Activated CD8-positive, alpha-beta memory T cell treated with anti-CD3 and anti-CD28 coated beads, Interleukin-2, amount 10 ng/mL, durations not matched to agents 7 days and 5 days (primary cell): ENCODE results near the gene SSBP3. TPM values are rescaled to one million over a fixed set of nuclear protein-coding genes. Genes with fewer than 3 reads are reported as not detected.

Experiments
- ATAC-seq: fragments of 150-1000 bp; cut with Tn5 transposase; one replicate; pipeline ENCODE4 v1.10.0; 2021; ENCODE audit warnings: moderate library complexity
- CTCF ChIA-PET: fragments of 350-600 bp; sonication (Branson Sonifier 250); formaldehyde crosslinking; loops from one replicate; lab custom pipeline; 2021; ENCODE audit warnings: antibody characterized with exemption; lab: Charles Lee
- DNase-seq: peaks from one replicate; pipeline ENCODE4 v3.0.0-alpha.2; 2020
- H3K27ac Mint-ChIP-seq: one replicate; pipeline ENCODE4 v1.8.0; 2021; ENCODE audit warnings: mild to moderate bottlenecking, mixed read lengths
- H3K27me3 Mint-ChIP-seq: one replicate; pipeline ENCODE4 v1.8.0; 2021; ENCODE audit warnings: mixed read lengths
- H3K36me3 Mint-ChIP-seq: one replicate; pipeline ENCODE4 v1.8.0; 2021; ENCODE audit warnings: mild to moderate bottlenecking, mixed read lengths
- H3K4me1 Mint-ChIP-seq: one replicate; pipeline ENCODE4 v1.8.0; 2021; ENCODE audit warnings: mixed read lengths
- H3K4me3 Mint-ChIP-seq: one replicate; pipeline ENCODE4 v1.8.0; 2021; ENCODE audit warnings: mild to moderate bottlenecking, moderate library complexity, mixed read lengths
- H3K9me3 Mint-ChIP-seq: one replicate; pipeline ENCODE4 v1.8.0; 2022; ENCODE audit warnings: low read depth, mixed read lengths
- total RNA-seq, 2 experiments: library from RNA; stranded (reverse); gene quantifications; one replicate each; pipeline ENCODE4 v1.2.3, GENCODE V29; 2021

The SSBP3 gene
- total RNA-seq, 2 experiments from 2014 or later: 88.7 to 116 TPM

DNA sequence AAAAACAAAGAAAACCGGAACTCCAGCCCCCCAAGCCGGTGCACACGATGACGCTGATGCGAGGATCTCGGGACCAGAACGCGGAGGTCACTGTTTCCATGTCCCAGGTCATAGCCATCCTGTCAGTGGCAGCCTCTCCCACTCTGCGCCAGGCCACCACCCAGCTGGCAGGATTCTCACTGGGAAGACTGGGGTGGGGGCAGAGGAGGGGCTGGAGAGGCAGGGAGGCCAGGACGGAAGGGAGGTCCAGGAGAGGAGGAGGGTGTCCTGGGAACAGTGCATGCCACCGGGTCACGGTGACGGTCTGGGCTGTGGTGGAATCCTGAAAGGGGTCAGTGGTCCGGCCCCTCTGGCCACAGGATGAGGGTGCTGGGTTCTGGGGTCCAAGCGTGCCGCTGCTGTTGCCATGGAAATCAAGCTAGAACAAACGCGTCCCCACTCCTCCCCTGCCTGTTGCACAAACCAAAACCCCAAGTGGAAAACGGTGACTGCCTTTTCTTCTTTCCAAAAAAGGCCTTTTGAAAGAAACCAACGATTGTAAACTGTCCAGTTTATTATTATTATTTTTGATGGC is 180.1 kb downstream of the SSBP3 start:
- Mint-ChIP-seq H3K36me3 (peaks cover 11% of the 10 kb centered on the region), H3K4me1 (peaks cover 30% of the 10 kb centered on the region), H3K4me3 (no peak overlapping the region), H3K9me3 (no peaks in the 10 kb centered on the region), H3K27me3 (no peaks in the 10 kb centered on the region), H3K27ac (no peak overlapping the region)
- no peak for DNase-seq
- CTCF ChIA-PET: no interaction called here
- no peak for ATAC-seq

GRCh38 chr1:54225378-54225777 is 180.8 kb downstream of the SSBP3 start:
- no peaks in the 10 kb centered on the region for H3K9me3 Mint-ChIP-seq
- DNase-seq (no peak), ATAC-seq (no peak)
- no peak overlapping the region for H3K27ac Mint-ChIP-seq
- CTCF ChIA-PET: no interaction called here
- peaks cover 7% of the 10 kb centered on the region for H3K36me3 Mint-ChIP-seq
- no peak overlapping the region for H3K4me3 Mint-ChIP-seq
- H3K4me1 Mint-ChIP-seq: peaks cover 23% of the 10 kb centered on the region
- H3K27me3 Mint-ChIP-seq: no peaks in the 10 kb centered on the region

DNA sequence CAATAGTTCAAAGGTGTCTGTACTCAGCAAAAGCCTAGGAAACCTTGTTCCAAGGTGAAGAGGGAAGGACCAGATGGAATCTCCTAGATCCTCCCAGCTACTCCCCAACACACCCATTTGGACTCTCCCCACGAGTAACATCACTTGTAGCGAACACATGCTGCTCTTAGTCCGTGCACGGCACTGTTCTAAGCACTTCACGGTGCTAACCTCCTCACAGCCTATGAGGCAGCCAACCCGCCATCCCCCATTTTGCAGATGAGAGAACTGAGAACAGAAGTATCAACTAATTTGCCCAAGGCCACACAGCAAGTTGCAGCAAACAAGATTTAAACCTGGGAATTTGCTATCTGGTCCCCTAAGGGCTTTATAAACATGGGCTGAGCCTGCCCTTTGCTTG is 182.0 kb downstream of the SSBP3 start:
- Mint-ChIP-seq H3K4me3 (no peak overlapping the region), H3K27me3 (no peaks in the 10 kb centered on the region), H3K9me3 (no peaks in the 10 kb centered on the region), H3K27ac (no peak overlapping the region), H3K36me3 (peaks cover 7% of the 10 kb centered on the region), H3K4me1 (peaks cover 14% of the 10 kb centered on the region)
- ATAC-seq (no peak), DNase-seq (no peak)
- CTCF ChIA-PET: no interaction called here

DNA sequence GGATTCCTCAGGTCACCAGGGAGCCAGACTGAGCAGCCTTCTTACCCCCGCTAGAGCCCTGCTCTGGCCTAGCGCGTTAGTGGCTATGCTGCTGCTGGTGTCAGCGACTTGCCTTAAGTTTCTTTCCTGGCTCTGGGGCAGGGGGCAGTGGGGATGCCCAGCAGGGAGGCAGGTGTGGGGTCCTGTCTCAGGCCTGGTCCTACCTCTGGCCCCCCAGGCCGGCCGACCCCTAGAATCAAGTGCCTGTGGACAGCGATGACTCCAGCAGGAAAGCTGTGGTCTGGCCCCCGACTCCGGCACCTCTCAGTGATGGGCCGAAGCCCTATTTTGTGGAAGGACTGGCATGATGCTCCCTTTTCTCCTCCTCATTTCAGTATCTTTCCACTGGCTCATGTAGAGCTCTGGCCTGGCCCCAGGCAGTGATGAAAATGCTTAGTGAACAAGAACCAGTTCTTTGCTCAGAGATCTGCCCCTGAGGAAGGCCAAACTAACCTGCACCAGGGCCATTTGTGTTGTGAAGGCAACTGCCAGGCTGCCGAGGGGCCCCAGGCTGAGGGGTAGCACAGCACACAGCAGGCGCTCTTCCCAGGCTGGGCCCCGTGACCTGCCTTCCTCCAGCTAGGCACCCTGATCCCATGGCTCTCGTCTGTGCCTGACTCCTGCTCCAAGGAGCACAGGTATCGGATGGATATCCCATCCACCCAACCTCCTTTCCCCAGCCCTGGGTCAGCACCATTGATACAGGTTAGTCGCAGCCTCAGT is 182.6 kb downstream of the SSBP3 start:
- no peak for ATAC-seq
- CTCF ChIA-PET: no interaction called here
- Mint-ChIP-seq H3K27me3 (no peaks in the 10 kb centered on the region), H3K4me3 (no peak overlapping the region), H3K27ac (no peak overlapping the region), H3K9me3 (no peaks in the 10 kb centered on the region), H3K36me3 (peaks cover 8% of the 10 kb centered on the region), H3K4me1 (peaks cover 12% of the 10 kb centered on the region)
- DNase-seq: no peak

- ATAC-seq (no peak), DNase-seq (no peak)
- Mint-ChIP-seq H3K4me1 (peaks cover 6% of the 10 kb centered on the region), H3K27me3 (no peaks in the 10 kb centered on the region), H3K27ac (no peak overlapping the region), H3K4me3 (no peak overlapping the region), H3K36me3 (peaks cover 14% of the 10 kb centered on the region), H3K9me3 (no peaks in the 10 kb centered on the region)
- CTCF ChIA-PET: no interaction called here
These were observed 183.5 kb downstream of the SSBP3 start for GRCh38 chr1:54222711-54223110.

- Mint-ChIP-seq H3K4me3 (no peak overlapping the region), H3K27me3 (no peaks in the 10 kb centered on the region), H3K27ac (no peak overlapping the region), H3K4me1 (peaks cover 6% of the 10 kb centered on the region), H3K9me3 (no peaks in the 10 kb centered on the region), H3K36me3 (peaks cover 20% of the 10 kb centered on the region)
- ATAC-seq (no peak), DNase-seq (no peak)
- CTCF ChIA-PET: no interaction called here
These were observed 184.2 kb downstream of the SSBP3 start for GRCh38 chr1:54221867-54222484.

DNA sequence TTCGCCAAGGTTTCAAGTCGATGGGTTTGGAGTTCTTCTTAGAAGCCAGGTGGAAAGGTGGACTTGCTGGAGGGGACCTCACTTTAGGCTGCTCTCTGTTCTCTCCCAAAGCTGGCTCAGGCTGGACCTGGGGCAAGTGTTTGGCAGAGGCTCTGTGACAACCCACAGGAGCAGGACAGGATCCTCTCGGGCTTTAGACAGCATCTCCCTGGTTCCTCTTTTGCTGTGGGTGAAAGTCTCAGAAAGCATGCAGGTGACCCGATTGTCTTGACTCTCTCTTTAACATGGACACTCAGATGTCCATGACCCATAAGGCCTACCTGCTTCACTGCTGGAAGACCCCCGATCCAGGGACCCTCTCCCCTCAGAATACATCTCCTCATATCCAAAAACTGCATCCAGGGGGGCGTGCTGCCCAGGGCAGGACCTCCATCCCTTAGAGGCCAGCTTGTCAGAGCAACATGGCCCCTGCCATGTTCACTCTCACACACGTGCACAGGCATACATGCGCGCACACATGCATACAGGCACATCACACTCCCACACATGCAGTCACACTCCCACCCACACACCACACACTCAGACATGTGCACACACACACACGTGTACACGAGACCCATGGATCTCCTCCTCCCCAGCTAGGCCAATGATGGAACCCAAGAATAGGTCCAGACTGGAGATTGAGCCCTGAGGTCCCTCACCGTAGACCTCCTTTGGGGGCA is 184.9 kb downstream of the SSBP3 start:
- no peak overlapping the region for H3K4me3 Mint-ChIP-seq
- no peak for ATAC-seq
- no peaks in the 10 kb centered on the region for H3K27me3 Mint-ChIP-seq
- H3K36me3 Mint-ChIP-seq: peaks cover 27% of the 10 kb centered on the region
- peaks cover 6% of the 10 kb centered on the region for H3K4me1 Mint-ChIP-seq
- H3K27ac Mint-ChIP-seq: peak overlapping the region; percentile 11
- CTCF ChIA-PET: no interaction called here
- H3K9me3 Mint-ChIP-seq: no peaks in the 10 kb centered on the region
- DNase-seq: no peak

- ATAC-seq (no peak), DNase-seq (no peak)
- peaks cover 34% of the 10 kb centered on the region for H3K36me3 Mint-ChIP-seq
- H3K9me3 Mint-ChIP-seq: no peaks in the 10 kb centered on the region
- CTCF ChIA-PET: interaction anchor here (0.7 to 1.2 kb wide), 2 partner anchors 18 to 403 kb away, joined by 3 read pairs; no protein-coding TSS in a partner anchor
- H3K4me3 Mint-ChIP-seq: no peak overlapping the region
- peaks cover 6% of the 10 kb centered on the region for H3K4me1 Mint-ChIP-seq
- H3K27me3 Mint-ChIP-seq: no peaks in the 10 kb centered on the region
- no peak overlapping the region for H3K27ac Mint-ChIP-seq
These were observed 186.0 kb downstream of the SSBP3 start for GRCh38 chr1:54220004-54220811.

GRCh38 chr1:54219688-54220003 is 186.5 kb downstream of the SSBP3 start:
- CTCF ChIA-PET: interaction anchor here (0.7 to 1.2 kb wide), 2 partner anchors 17 to 402 kb away, joined by 3 read pairs; no protein-coding TSS in a partner anchor
- Mint-ChIP-seq H3K9me3 (no peaks in the 10 kb centered on the region), H3K27ac (no peak overlapping the region), H3K4me1 (peaks cover 6% of the 10 kb centered on the region), H3K36me3 (peaks cover 34% of the 10 kb centered on the region), H3K27me3 (no peaks in the 10 kb centered on the region), H3K4me3 (no peak overlapping the region)
- DNase-seq (no peak), ATAC-seq (no peak)

- Mint-ChIP-seq H3K27me3 (no peaks in the 10 kb centered on the region), H3K4me3 (no peak overlapping the region), H3K4me1 (peaks cover 6% of the 10 kb centered on the region), H3K36me3 (peaks cover 38% of the 10 kb centered on the region), H3K27ac (peak overlapping the region; percentile 2), H3K9me3 (no peaks in the 10 kb centered on the region)
- CTCF ChIA-PET: interaction anchor here (1.2 kb wide), 1 partner anchor 16 kb away, joined by 3 read pairs; no protein-coding TSS in a partner anchor
- DNase-seq (no peak), ATAC-seq (no peak)
These were observed 187.1 kb downstream of the SSBP3 start for GRCh38 chr1:54218883-54219687.

DNA sequence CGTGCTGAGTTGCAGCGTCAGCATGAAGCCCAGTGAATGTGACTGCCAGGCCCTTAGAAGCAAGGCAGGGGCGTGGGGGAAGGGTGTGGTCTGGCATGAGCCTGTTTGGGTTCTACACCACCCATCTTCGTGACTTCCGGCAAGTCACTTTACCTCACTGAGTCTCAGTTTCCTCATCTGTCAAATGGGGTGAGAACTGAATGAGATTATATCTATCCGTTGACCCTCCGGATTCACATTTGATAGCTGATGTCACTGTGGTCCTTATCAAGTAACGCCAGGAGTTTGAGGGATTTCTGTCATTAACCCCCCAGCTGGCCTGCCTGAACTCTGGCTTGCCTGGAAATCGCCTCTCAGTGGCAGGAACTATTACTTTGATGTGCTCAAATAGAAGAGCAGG is 190.7 kb downstream of the SSBP3 start:
- H3K27me3 Mint-ChIP-seq: no peaks in the 10 kb centered on the region
- no peak for ATAC-seq
- H3K4me3 Mint-ChIP-seq: no peak overlapping the region
- peaks cover 57% of the 10 kb centered on the region for H3K36me3 Mint-ChIP-seq
- CTCF ChIA-PET: no interaction called here
- no peak for DNase-seq
- no peaks in the 10 kb centered on the region for H3K9me3 Mint-ChIP-seq
- H3K27ac Mint-ChIP-seq: no peak overlapping the region
- H3K4me1 Mint-ChIP-seq: peaks cover 6% of the 10 kb centered on the region

- H3K4me1 Mint-ChIP-seq: peaks cover 6% of the 10 kb centered on the region
- H3K36me3 Mint-ChIP-seq: peaks cover 69% of the 10 kb centered on the region
- no peak overlapping the region for H3K4me3 Mint-ChIP-seq
- CTCF ChIA-PET: interaction anchor here (1.1 kb wide), 1 partner anchor 352 kb away, joined by 3 read pairs; no protein-coding TSS in a partner anchor
- H3K27me3 Mint-ChIP-seq: no peaks in the 10 kb centered on the region
- DNase-seq (no peak), ATAC-seq (no peak)
- H3K9me3 Mint-ChIP-seq: no peaks in the 10 kb centered on the region
- no peak overlapping the region for H3K27ac Mint-ChIP-seq
These were observed 193.3 kb downstream of the SSBP3 start for GRCh38 chr1:54212872-54213271.
